Thyroid gland (tissue), 4 donors: ENCODE results near the gene ADGRF4. TPM values are rescaled to one million over a fixed set of nuclear protein-coding genes. Genes with fewer than 3 reads are reported as not detected.

Experiments
- DNase-seq, 2 donors: peaks; one replicate each; pipeline ENCODE4 v3.0.0-alpha.2; 2019
- H3K27ac ChIP-seq, 3 donors: fragments of 200-600 bp; sonication (generic); 1 replicate in 2 of 3; 2 replicates in 1 of 3; pipeline ENCODE4 v1.5.1; 2016 to 2019; ENCODE audit warnings: mild to moderate bottlenecking in 1 of 3, moderate library complexity in 1 of 3
- H3K27me3 ChIP-seq: fragments of 200-600 bp; sonication (generic); one replicate; pipeline ENCODE4 v1.5.1; 2019
- H3K36me3 ChIP-seq, 2 donors: fragments of 200-600 bp; sonication (generic); one replicate each; pipeline ENCODE4 v1.5.1; 2016 to 2019
- H3K4me1 ChIP-seq, 2 donors: fragments of 200-600 bp; sonication (generic); one replicate each; pipeline ENCODE4 v1.5.1; 2017 to 2019
- H3K4me3 ChIP-seq, 3 donors: fragments of 200-600 bp; sonication (generic); replicated peaks in 1 of 3; 1 replicate in 2 of 3; 2 replicates in 1 of 3; pipeline ENCODE4 v1.5.1; 2016; ENCODE audit warnings: mild to moderate bottlenecking in 1 of 3
- H3K9me3 ChIP-seq: fragments of 200-600 bp; sonication (generic); one replicate; pipeline ENCODE4 v1.5.1; 2017
- POLR2A ChIP-seq, 2 donors: fragments of 450-650 bp; IDR thresholded peaks; one replicate each; pipeline ENCODE4 v1.6.1; 2017; ENCODE audit warnings: antibody characterized with exemption in 2 of 2, mild to moderate bottlenecking in 2 of 2, moderate library complexity in 1 of 2
- WGBS, 2 donors: methylation state at CpG; one replicate each; pipeline ENCODE4 v1.1.5; 2017; 5-methylcytosine and 5-hydroxymethylcytosine counted together
- intact Hi-C: fragments of 100-400 bp; cut with DNase I; formaldehyde crosslinking; loops from one replicate; pipeline ENCODE4 v1.15.1; 2023
- total RNA-seq, 4 donors: library from RNA; depleted of rRNA; stranded (reverse); fragments of >200 nt; gene quantifications; one replicate each; pipeline ENCODE4 v1.2.3, GENCODE V29; 2016
- TF ChIP-seq, protein P1 (sequence below), 6 experiments: fragments of 200-600 bp in 3 of 6; fragments of 450-650 bp in 3 of 6; sonication (generic) in 3 of 6; IDR thresholded peaks; one replicate each; pipeline ENCODE4 v1.5.1; 2016 to 2019; ENCODE audit warnings: antibody characterized with exemption in 6 of 6, mild to moderate bottlenecking in 2 of 6, inconsistent platforms in 1 of 6, moderate library complexity in 1 of 6

Gene ADGRF4, protein sequence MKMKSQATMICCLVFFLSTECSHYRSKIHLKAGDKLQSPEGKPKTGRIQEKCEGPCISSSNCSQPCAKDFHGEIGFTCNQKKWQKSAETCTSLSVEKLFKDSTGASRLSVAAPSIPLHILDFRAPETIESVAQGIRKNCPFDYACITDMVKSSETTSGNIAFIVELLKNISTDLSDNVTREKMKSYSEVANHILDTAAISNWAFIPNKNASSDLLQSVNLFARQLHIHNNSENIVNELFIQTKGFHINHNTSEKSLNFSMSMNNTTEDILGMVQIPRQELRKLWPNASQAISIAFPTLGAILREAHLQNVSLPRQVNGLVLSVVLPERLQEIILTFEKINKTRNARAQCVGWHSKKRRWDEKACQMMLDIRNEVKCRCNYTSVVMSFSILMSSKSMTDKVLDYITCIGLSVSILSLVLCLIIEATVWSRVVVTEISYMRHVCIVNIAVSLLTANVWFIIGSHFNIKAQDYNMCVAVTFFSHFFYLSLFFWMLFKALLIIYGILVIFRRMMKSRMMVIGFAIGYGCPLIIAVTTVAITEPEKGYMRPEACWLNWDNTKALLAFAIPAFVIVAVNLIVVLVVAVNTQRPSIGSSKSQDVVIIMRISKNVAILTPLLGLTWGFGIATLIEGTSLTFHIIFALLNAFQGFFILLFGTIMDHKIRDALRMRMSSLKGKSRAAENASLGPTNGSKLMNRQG
- total RNA-seq, result under 1 TPM in 1 of 4 donors, not detected in 3; 0.13 TPM

DNA sequence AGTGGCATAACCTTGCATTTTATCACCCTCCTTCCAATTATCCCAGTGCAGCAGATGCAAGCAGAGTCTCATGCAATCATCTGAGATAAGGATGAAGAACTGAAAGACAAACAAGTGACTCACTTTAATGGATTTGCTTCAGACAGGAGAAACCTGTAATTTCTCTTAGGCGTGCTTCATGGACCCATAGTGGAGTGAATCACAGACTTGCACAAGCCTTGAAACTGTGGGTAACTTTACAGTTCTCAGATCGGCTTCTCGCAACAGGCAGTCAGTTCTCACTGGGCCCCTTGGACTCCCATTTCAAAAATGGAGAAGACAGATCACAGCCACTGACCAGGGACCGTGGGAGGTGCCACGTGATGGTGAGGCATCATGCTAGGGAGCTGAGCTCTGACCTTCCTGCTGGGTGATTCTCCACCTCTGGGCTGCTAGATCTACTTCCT is at the start of gene ADGRF4:
Gene ADGRF4 (plus strand): TSS at position 239 of the 446 bp plus-strand sequence. CDS start 8,666 bp downstream, outside the sequence.
- Histone ChIP-seq H3K36me3 (no peaks in the 10 kb centered on the region), H3K4me1 (no peaks in the 10 kb centered on the region), H3K27me3 (no peaks in the 10 kb centered on the region), H3K9me3 (no peaks in the 10 kb centered on the region), H3K4me3 (no peak within 1 kb of the TSS), H3K27ac (no peak within 1 kb of the TSS)
- DNase-seq, result no peak
- WGBS, 2 donors, result 90 to 94% methylated on average over 4 to 5 of the region's 5 CpGs
- TF ChIP-seq POLR2A (IDR thresholded peaks at IDR 0.05), result no peak
- TF ChIP-seq, protein P1, sequence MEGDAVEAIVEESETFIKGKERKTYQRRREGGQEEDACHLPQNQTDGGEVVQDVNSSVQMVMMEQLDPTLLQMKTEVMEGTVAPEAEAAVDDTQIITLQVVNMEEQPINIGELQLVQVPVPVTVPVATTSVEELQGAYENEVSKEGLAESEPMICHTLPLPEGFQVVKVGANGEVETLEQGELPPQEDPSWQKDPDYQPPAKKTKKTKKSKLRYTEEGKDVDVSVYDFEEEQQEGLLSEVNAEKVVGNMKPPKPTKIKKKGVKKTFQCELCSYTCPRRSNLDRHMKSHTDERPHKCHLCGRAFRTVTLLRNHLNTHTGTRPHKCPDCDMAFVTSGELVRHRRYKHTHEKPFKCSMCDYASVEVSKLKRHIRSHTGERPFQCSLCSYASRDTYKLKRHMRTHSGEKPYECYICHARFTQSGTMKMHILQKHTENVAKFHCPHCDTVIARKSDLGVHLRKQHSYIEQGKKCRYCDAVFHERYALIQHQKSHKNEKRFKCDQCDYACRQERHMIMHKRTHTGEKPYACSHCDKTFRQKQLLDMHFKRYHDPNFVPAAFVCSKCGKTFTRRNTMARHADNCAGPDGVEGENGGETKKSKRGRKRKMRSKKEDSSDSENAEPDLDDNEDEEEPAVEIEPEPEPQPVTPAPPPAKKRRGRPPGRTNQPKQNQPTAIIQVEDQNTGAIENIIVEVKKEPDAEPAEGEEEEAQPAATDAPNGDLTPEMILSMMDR (IDR thresholded peaks at IDR 0.05), result no peak
- intact Hi-C loops, result no loop called here

DNA sequence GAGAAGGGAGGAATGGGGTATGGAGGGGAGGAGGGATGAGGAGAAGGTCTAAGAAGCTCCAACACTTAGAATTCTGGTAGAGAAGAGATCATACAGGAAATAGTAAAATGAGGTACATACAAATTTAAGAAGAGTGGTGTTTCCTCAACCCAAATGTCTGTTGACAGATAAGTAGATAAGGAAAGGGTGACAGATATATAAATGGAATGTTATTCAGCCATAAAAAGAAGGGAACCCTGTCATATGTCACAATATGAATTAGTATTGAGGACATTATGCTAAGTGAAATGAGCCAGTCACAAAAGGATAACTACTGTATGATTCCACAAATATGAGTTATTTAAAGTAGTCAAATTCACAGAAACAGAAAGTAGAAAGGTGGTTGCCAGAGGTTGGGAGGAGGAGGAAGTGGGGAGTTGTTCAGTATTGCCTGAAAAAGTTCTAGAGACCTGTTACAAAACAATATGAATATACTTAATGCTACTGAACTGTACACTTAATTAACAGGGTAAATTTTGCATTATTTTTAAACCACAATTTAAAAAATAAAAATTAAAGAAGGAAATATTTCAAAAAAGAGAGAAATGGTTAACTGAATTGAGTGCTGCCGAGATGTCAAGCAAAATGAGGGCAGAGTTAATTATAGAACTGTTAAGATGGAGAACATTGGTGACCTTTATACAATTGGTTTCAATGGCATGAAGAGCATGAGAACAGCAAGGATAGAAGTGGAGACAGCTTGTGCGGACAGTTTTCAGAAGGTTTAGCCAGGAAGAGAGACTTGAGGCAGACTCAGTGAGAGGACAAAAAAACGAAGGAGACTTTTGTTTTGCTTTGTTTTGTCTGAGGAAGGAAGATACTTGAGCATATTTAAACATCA is 47.6 kb upstream of the ADGRF4 start:
- no peaks in the 10 kb centered on the region for H3K9me3 ChIP-seq
- H3K27ac ChIP-seq, result no peak overlapping the region
- H3K4me1 ChIP-seq, result no peaks in the 10 kb centered on the region
- 60% methylated on average over 3 of the region's 3 CpGs for WGBS, 2 donors
- no peaks in the 10 kb centered on the region for H3K27me3 ChIP-seq
- no peak for DNase-seq
- H3K36me3 ChIP-seq, result no peaks in the 10 kb centered on the region
- TF ChIP-seq, protein P1 (IDR thresholded peaks at IDR 0.05), result no peak
- no peak for TF ChIP-seq POLR2A (IDR thresholded peaks at IDR 0.05)
- no peak overlapping the region for H3K4me3 ChIP-seq
- intact Hi-C loops, result no loop called here

DNA sequence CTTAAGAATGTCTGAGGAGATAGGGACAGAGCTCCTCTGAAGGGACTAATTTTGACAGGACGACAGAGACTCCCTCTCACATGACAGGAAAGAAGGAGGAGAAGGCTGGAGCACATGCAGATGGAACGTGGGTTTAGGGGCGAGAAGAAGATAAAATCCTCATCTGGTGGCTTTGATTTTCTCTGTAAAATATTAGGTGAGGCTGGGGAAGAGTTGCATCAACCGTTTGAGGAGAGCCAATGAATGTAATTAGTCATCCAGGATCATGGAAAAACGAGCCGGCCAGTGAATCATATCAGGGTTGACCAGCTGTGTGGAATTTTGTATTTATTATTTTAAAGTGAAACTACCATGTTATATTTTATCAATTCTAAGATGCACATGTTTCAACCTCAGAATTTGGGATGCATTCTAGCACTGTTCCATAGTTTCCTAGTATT is 46.9 kb upstream of the ADGRF4 start:
- DNase-seq, result no peak
- Histone ChIP-seq H3K9me3 (no peaks in the 10 kb centered on the region), H3K27ac (no peak overlapping the region), H3K27me3 (no peaks in the 10 kb centered on the region), H3K36me3 (no peaks in the 10 kb centered on the region), H3K4me1 (no peaks in the 10 kb centered on the region), H3K4me3 (no peak overlapping the region)
- 50 to 61% methylated on average over 6 of the region's 6 CpGs for WGBS, 2 donors
- no peak for TF ChIP-seq POLR2A (IDR thresholded peaks at IDR 0.05)
- TF ChIP-seq, protein P1 (IDR thresholded peaks at IDR 0.05), result no peak
- intact Hi-C loops, result no loop called here

DNA sequence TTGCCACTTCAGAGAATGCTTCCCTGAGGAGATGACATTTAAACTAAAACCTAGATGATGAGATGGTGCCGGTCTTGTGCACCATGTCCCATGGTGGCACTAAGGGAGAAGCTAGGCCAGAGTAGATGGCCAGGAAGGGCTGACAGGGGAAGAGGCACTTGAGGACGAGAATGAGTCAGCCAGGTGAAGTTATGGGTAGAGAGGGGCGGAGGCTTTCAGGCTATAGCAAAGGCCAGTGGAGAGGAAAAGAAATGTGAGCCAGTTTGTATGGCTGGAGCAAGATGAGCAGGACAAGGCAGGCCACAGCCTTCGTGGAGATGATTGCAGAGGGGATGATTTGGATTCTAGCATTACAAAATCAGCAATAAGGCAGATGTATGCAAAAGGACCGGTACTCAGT is 44.7 kb upstream of the ADGRF4 start:
- DNase-seq, result no peak
- no peaks in the 10 kb centered on the region for H3K4me1 ChIP-seq
- H3K27ac ChIP-seq, result no peak overlapping the region
- whole genome bisulfite sequencing, 2 donors, result 79 to 81% methylated on average over 5 of the region's 5 CpGs
- intact Hi-C loops, result no loop called here
- no peak overlapping the region for H3K4me3 ChIP-seq
- no peaks in the 10 kb centered on the region for H3K27me3 ChIP-seq
- TF ChIP-seq, protein P1 (IDR thresholded peaks at IDR 0.05), result no peak
- no peak for TF ChIP-seq POLR2A (IDR thresholded peaks at IDR 0.05)
- H3K36me3 ChIP-seq, result no peaks in the 10 kb centered on the region
- no peaks in the 10 kb centered on the region for H3K9me3 ChIP-seq
